GM19351 (cell line): ENCODE measurements around the gene CMTM8.
A peak's percentile ranks its signal among the peaks of the same experiment; 100 is the strongest.
"Not testable (repeated sequence)": the region's sequence is repeated elsewhere in the genome, so short reads cannot be mapped to it uniquely, and the experiment has no call there.

Experiments
- ATAC-seq: cut with Tn5 transposase; IDR thresholded peaks from one replicate; pipeline ENCODE4 v1.9.1; 2021; ENCODE audit warnings: mild to moderate bottlenecking, moderate library complexity; ENCODE audit not compliant: unreplicated experiment

Gene CMTM8

GRCh38 chr3:32374788-32375595, 136.5 kb downstream of the CMTM8 start:
- ATAC-seq = peak; percentile 65

GRCh38 chr3:32375596-32375930, 137.1 kb downstream of the CMTM8 start:
- ATAC-seq = no peak

DNA sequence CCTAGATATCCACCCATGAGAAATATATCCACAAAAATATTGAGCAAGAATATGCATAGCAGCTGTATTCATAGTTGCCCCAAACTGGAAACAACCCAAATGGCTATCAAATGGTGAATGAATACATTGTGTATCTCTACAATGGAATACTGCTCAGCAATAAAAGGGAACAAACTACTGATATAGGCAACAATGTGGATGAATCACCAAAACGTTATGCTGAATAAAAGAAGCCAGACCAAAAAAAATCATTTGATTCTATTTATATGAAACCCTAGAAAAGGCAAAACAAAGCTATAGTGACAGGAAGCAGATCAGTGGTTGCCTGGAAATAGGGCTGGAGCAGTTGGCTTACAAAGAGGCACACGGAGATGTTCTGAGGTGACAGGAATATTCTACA, 137.6 kb downstream of the CMTM8 start:
- ATAC-seq = no peak

DNA sequence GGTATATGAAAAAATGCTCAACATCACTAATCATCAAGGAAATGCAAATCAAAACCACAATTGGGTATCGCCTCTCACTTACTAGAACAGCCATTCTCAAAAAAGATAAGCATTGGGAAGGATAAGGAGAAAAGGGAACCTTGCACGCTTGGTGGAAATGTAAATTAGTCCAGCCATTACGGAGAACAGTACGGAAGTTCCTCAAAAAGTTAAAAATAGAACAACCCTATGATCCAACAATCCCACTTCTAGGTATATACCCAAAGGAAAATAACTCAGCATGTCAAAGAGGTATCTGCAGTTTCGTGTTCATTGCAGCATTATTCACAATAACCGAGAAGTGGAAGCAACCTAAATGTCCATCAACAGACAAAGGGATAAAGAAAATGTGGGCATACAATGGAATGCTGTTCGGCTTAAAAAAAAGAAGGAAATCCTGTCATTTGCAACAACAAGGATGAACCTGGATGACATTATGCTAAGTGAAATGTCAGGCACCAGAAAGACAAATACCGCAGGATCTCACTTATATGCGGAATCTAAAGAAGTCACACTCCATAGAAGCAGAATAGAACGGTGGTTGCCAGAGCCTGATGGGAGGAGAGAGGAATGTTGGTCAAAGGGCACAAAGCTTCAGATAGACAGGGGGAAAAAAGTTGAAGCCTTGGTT, 141.5 kb downstream of the CMTM8 start:
- ATAC-seq = no peak

- no peak for ATAC-seq
Observed at GRCh38 chr3:32381922-32382321, 143.4 kb downstream of the CMTM8 start.

GRCh38 chr3:32383136-32383711, 144.7 kb downstream of the CMTM8 start:
- ATAC-seq = no peak

GRCh38 chr3:32384938-32385337, 146.5 kb downstream of the CMTM8 start:
- ATAC-seq = no peak

DNA sequence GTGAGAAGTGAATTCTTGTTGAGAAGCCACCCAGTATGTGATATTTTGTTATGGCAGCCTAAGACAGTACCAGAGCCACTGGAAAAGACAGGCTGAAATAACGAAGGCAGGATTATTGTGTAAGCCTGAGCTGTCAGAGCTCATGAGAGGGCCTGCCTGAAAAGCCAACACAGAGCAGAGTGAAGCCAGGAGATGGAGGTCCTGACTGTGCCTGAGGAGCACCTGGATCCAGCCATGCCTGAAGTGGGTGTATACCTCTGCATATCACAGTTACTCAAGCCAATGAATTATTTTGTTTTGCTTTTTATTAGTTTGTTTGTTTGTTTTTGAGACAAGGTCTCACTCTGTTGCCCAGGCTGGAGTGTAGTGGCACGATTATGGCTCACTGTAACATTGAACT, 149.0 kb downstream of the CMTM8 start:
- ATAC-seq = no peak

- ATAC-seq = not testable (repeated sequence)
Observed at GRCh38 chr3:32389577-32389976, 151.1 kb downstream of the CMTM8 start.

- peak; percentile 57 for ATAC-seq
Observed at GRCh38 chr3:32391643-32392535, 153.4 kb downstream of the CMTM8 start, which contains the start of gene CMTM7. TSS of gene CMTM7 (plus strand) at chr3:32391853. CDS start at chr3:32391907, 54 bp downstream.

DNA sequence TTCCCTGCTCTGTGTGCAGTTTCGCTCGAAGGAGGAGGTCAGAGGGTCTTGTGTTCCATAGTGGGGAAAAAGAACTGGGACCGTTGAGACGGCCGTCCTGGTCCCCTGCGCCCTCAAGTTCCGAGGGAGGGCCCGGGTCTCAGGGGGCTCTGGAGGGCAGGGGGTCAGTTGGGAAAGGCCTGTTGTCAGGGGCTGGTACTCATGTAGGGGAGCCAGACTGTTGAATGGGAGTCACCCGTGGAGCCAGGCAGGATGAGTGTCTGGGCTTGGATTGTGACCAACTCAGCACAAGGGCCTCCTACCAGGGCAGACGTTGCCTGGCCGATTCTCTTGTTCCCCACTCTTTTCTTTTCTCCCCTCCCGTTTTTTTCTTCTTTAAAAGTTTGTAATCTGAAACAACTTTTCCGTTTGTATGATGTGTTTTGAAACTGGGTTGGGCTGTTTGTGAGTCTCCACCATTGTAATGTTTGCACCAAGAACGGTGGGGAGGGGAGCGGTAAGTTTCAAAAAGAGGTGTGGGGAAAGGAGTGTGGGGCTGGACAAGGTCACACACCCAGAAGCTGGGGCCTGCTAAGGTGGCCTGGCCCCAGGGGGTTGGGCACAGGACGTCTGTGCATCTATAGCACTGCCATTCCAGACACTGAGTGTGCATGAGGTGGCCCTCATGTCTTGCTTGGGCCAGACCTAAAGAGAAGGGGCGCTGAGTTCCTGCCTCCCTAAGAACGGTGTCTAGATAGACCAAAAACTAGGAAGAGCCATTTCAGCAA, 154.2 kb downstream of the CMTM8 start:
- peak; percentile 18 for ATAC-seq

- ATAC-seq = no peak
Observed at GRCh38 chr3:32395496-32395895, 157.0 kb downstream of the CMTM8 start.

DNA sequence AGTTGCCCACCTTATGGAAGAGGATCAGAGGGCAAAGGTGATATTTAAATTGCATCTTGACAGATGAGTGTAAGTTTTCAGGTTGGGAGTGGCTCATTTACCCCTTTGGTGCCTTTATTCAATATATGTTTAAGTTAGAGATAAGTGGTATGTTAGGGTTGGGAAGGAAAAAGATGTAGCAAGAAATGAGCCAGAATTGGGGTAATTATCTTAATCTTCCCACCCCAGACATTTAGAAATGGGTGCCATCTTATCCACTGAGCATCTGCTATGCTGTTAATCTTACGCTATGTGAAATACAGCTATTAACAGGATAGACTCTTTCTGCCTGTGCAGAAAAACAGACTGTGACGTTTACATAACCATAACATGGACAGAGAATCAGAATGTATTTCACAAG, 159.5 kb downstream of the CMTM8 start:
- no peak for ATAC-seq

DNA sequence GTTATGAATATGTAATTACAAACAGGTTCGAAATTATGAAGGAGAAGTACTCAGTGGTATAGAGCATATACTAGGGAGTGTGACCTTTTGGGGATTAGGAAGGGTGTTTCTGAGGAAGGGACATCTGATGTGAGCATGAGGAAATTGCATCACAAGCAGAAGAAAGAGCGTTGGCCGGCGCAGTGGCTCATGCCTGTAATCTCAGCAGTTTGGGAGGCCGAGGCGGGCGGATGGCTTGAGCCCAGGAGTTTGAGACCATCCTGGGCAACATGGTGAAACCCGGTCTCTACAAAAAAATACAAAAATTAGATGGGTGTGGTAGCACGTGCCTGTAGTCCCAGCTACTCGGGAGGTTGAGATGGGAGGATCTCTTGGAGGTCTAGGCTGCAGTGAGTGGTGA, 160.1 kb downstream of the CMTM8 start:
- no peak for ATAC-seq

GRCh38 chr3:32399030-32399620, 160.6 kb downstream of the CMTM8 start:
- no peak for ATAC-seq

DNA sequence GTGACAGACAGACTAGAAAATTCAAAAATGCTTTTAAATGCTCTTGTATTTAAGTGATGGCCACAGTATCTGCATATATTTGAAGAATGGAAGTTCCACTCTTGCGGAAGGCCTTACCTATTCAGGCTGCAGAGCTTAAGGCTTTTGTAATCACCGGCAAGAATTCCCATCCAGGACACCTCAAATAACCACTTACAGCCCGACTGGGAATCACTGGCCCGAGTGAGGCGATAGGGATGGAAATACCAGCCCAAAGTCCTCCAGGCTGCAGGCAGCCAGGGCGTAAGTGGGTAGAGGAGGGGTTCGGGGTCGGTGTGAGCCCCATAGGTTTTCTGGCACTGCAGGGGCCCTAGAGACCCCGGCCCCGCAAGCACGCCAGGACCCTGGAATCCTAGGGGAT, 162.6 kb downstream of the CMTM8 start:
- ATAC-seq = no peak

GRCh38 chr3:32401556-32402081, 163.1 kb downstream of the CMTM8 start:
- peak; percentile 80 for ATAC-seq

DNA sequence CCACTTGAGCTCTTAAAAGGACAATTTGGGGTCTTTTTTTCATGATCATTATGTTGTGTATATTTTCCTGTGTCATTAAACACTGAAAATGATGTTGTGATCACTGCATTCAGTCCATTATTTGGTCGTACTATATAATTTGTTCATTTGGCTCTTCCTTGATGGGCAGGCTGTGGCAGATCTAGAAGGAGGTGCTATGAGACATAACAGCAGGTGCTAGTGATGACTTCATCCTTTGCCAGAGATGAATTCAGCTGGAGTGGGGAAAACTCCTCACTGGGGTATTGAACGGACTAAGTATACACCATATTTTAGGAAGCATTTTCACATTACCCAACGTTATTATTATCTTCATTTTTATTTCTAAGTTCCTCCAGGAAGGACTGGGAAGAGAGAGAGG, 165.2 kb downstream of the CMTM8 start:
- no peak for ATAC-seq

DNA sequence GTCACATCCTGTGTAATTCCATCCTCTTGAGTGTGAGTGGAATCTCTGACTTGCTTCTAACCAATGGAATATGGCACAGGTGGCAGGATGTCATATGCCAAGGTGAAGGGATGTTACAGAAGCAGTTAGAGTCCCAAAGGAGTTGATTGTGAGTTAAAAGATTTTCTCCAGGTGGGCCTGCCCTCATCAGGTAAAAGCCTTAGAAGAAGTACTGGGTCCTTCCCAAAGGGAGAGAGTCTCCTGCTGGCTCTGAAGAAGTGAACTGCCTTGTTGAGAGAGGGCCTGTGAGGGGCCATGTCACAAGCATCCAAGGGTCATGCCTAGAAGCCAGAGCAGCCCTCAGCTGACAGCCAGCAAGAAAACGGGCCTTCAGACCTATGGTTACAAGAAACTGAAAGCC, 166.2 kb downstream of the CMTM8 start:
- ATAC-seq = no peak

DNA sequence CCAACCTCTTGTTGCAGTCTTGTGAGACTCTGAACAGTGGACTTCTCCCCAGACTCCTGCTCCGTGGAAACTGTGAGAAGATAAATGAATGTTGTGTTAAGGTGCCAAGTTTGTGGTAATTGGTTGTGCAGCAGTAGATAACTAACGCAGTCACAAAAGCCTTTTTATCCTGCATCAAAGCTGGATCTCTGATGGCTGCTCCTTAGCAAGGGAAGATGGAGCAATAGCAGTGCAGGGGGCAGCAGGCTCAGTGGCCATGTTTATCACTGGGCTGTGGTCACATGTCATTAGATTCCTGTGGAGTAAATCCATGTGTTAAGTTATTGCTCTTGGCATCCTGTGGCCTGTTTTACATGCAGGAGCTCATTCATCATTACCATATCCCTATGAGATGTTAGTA, 166.7 kb downstream of the CMTM8 start:
- no peak for ATAC-seq
